ENCODE data around the gene PRM3. TPM values are rescaled to one million over a fixed set of nuclear protein-coding genes. Genes with fewer than 3 reads are reported as not detected.
A peak's percentile ranks its signal among the peaks of the same experiment; 100 is the strongest.

Gene PRM3
- total and polyA plus RNA-seq, 2 of the 8 experiments (the other 6 are each of a cell fraction or from before 2014, with no cell fraction given), result not detected

- ChIA-PET CTCF (ENCODE audit: partially characterized antibody) (interaction anchor here (0.7 to 1.6 kb wide), 2 partner anchors 17 to 24 kb away, joined by 3 to 5 read pairs; no protein-coding TSS in a partner anchor), POLR2A (ENCODE audit: partially characterized antibody) (no interaction called here)
- Histone ChIP-seq H3K4ac (replicated peaks; ENCODE audit: insufficient read length, low read depth, low read length) (no peak overlapping the region), H3K56ac (replicated peaks; ENCODE audit: insufficient read length, low read depth, low read length) (no peak overlapping the region), H3K23me2 (ENCODE audit: low read depth, low read length) (no peaks in the 10 kb centered on the region), H2BK12ac (ENCODE audit: low read depth, low read length) (no peak overlapping the region), H4K8ac (ENCODE audit: extremely low read depth, insufficient read depth, low read length) (no peak overlapping the region), H3K27ac (ENCODE audit: low read depth, low read length) (no peak overlapping the region), H3K27me3 (replicated peaks in 1 of 4; ENCODE audit: control insufficient read depth in 3 of 4, extremely low read depth in 1 of 4, insufficient read depth in 3 of 4, low read length in 3 of 4) (no peaks in the 10 kb centered on the region), H2BK15ac (ENCODE audit: low read length) (peak overlapping the region; percentile 72; the same call in 1 of the 2 replicates), H2BK20ac (ENCODE audit: low read length) (no peak overlapping the region), H2BK120ac (replicated peaks; ENCODE audit: low read depth, low read length) (no peak overlapping the region), H3K9ac (replicated peaks in 1 of 4; ENCODE audit: extremely low read depth in 1 of 4, low read depth in 3 of 4, low read length in 3 of 4) (no peak overlapping the region), H3K9me3 (ENCODE audit: insufficient read depth in 2 of 2, low read depth in 1 of 2, low read length in 1 of 2) (no peaks in the 10 kb centered on the region), H4K20me1 (replicated peaks in 1 of 2; ENCODE audit: control insufficient read depth in 1 of 2, insufficient read depth in 2 of 2, low read length in 2 of 2) (no peaks in the 10 kb centered on the region), H2BK5ac (ENCODE audit: low read depth, low read length) (no peak overlapping the region), H2AK5ac (ENCODE audit: low read depth, low read length) (no peak overlapping the region), H3K4me2 (ENCODE audit: insufficient read depth in 1 of 2, low read depth in 2 of 2, low read length in 2 of 2) (no peak overlapping the region), H3K14ac (ENCODE audit: insufficient read length) (no peak overlapping the region), H3K79me1 (ENCODE audit: low read depth, low read length) (no peaks in the 10 kb centered on the region), H2AFZ (ENCODE audit: low read length) (no peak overlapping the region), H4K91ac (replicated peaks; ENCODE audit: insufficient read length, low read length) (no peak overlapping the region), H3K36me3 (ENCODE audit: control insufficient read depth in 2 of 4, insufficient read depth in 4 of 4, low read length in 3 of 4) (no peaks in the 10 kb centered on the region), H3K4me3 (ENCODE audit: extremely low read depth in 1 of 4, insufficient read depth in 2 of 4, low read depth in 3 of 4, low read length in 4 of 4) (no peak overlapping the region), H3K4me1 (replicated peaks in 1 of 4; ENCODE audit: control insufficient read depth in 3 of 4, insufficient read depth in 4 of 4, low read length in 3 of 4) (peaks cover 0 to 5% (median 2%) of the 10 kb centered on the region in 4 experiments; a peak in 2 of 7 replicates), H3K18ac (ENCODE audit: extremely low read depth, low read length) (no peak overlapping the region), H3K79me2 (ENCODE audit: control insufficient read depth in 1 of 2, insufficient read depth in 2 of 2, low read length in 2 of 2) (no peaks in the 10 kb centered on the region), H4K5ac (ENCODE audit: insufficient read length, low read depth, low read length) (no peak overlapping the region), H3K23ac (ENCODE audit: insufficient read length) (no peak overlapping the region)
- 89% methylated on average over 12 of the region's 12 CpGs; no CpG with 5 or more reads in 1 of the 2 experiments for WGBS, 2 experiments (ENCODE audit: extremely low coverage in 1 of 2, insufficient coverage in 1 of 2, insufficient read length in 1 of 2, insufficient replicate concordance in 2 of 2, low coverage in 1 of 2, low lambda C conversion rate in 2 of 2, missing lambda C conversion rate in 1 of 2)
- TF ChIP-seq, protein P1, sequence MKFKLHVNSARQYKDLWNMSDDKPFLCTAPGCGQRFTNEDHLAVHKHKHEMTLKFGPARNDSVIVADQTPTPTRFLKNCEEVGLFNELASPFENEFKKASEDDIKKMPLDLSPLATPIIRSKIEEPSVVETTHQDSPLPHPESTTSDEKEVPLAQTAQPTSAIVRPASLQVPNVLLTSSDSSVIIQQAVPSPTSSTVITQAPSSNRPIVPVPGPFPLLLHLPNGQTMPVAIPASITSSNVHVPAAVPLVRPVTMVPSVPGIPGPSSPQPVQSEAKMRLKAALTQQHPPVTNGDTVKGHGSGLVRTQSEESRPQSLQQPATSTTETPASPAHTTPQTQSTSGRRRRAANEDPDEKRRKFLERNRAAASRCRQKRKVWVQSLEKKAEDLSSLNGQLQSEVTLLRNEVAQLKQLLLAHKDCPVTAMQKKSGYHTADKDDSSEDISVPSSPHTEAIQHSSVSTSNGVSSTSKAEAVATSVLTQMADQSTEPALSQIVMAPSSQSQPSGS (IDR thresholded peaks at IDR 0.05; ENCODE audit: low read length), result no peak
- no peak for TF ChIP-seq CBX8 (IDR thresholded peaks at IDR 0.05; ENCODE audit: borderline replicate concordance, low read depth, low read length)
- no peak for TF ChIP-seq USF2 (IDR thresholded peaks at IDR 0.05; ENCODE audit: low read length)
- no peak for TF ChIP-seq POLR2AphosphoS5 (IDR thresholded peaks at IDR 0.05; ENCODE audit: low read depth, low read length)
- no peak for TF ChIP-seq TAF1 (IDR thresholded peaks at IDR 0.05; ENCODE audit: low read depth, low read length)
- TF ChIP-seq RBBP5 (IDR thresholded peaks at IDR 0.05; ENCODE audit: borderline replicate concordance, low read depth, low read length), result no peak
- TF ChIP-seq POU5F1 (IDR thresholded peaks at IDR 0.05; ENCODE audit: low read depth, low read length), result no peak
- TF ChIP-seq EGR1 (IDR thresholded peaks at IDR 0.05; ENCODE audit: borderline replicate concordance, low read depth, low read length), result no peak
- no peak for TF ChIP-seq TBP (IDR thresholded peaks at IDR 0.05; ENCODE audit: low read depth, low read length)
- no peak for TF ChIP-seq NRF1 (IDR thresholded peaks at IDR 0.05; ENCODE audit: low read depth, low read length)
- no peak for DNase-seq (ENCODE audit: low read depth in 1 of 2, low spot score in 2 of 2)
- no peak for FAIRE-seq
These were observed 4.3 kb upstream of the PRM3 start for GRCh38 chr16:11277607-11278337.
